NT2/D1 (cell line): ENCODE data around the gene LBP.

ENCODE experiments used
- SUZ12 ChIP-seq: IDR thresholded peaks from 2 replicates; pipeline ENCODE4 v1.6.1; 2011; ENCODE audit not compliant: insufficient read length, insufficient read depth; ENCODE audit errors: extremely low read depth
- ZNF274 ChIP-seq: IDR thresholded peaks from 2 replicates; pipeline ENCODE4 v1.6.1; 2011; ENCODE audit warnings: mild to moderate bottlenecking, low read depth, low read length

- TF ChIP-seq ZNF274, result no peak
- no peak for TF ChIP-seq SUZ12
Observed at GRCh38 chr20:38320221-38320620, 26.1 kb upstream of the LBP start.
